Stimulated activated CD4-positive, alpha-beta T cell treated with anti-CD3 and anti-CD28 coated beads, TNF-alpha, amount 100 ng/mL, for 48 hours (primary cell): ENCODE data around the gene TFEB.

ENCODE experiments used
- DNase-seq, 3 donors: peaks; one replicate each; pipeline ENCODE4 v3.0.0-alpha.2; 2020; ENCODE audit warnings: low read depth in 3 of 3

Gene TFEB

DNA sequence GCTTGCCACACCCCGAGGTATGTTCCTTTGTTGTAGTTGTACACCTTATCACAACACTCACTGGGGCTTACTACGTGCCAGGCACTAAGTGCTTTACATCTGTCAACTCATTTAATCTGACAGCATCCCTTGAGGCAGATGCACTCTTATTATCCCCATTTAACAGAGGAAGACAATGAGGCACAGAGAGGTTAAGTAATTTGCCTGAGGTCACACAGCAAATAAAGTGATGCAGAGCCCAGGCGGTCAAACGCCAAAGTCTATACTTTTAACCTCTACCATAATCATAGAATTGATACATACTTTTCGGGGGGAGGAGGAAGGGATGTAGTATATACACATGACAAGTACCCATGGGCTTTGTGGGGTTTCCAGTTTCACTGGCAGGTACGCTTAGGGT is 59.4 kb downstream of the TFEB start:
- no peak for DNase-seq

DNA sequence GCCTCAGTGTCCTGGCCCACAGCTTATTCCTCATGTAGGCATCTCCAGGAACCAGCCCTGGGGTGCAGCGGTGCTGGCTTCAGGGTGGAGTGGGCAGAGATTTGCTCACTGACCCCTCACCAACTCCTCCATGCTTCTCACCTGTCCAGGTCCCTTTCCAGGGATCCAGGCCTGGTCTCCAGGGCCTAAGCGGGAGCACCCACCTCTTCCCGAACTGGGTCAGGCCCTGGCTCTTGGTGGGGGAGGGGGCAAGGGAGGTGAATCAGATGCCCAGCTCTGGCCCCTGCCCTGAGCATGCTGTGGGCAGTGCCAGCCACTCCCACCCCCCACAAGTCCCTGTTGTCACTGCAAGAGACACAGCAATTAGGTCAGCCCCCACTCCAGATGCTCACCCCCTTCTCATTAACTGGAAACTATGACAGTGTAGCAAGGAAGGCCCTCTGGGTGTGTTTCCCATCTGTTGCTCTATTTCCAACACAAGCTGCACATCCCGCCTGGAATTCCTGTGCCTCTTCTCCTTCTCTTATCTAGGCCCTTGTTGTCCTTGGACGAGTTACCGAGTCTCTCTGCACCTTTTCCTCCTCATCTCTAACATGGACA is 60.1 kb downstream of the TFEB start:
- DNase-seq, result no peak

DNA sequence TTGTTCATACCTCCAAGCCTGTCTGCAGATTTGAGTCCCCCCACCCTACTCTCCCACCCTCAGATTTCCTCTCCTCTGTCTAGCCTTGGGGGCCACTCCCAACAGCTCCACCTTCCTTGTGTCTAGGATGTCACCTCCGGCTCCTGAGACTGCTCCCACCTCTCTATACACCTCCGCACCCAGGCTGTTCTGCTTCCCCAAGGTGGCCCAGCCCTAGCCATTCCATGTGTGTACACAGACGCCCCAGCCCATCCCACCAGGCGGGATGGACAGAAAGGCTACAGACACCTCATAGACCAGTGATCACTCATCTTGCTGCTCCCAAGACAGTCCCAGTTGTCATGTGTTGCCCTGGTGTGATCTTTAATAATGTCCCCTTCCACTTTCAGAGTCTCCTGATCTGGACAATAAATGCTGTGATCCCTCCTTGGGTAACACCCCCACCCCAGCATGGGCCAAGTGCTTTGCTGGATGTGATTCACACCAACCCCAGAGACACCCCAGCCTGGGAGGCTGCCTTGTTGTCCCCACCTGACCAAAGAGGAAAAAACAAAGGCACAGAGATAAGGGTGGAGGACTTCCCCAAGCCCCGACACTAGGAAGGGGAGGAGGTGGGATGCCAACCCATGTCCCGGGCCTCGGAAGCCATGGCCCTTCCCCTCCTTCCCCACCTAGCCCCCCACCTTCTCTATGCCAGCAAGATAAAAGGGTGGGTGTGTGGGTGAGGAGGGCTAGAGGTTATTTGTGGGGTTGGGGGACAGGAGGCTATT is 61.0 kb downstream of the TFEB start:
- no peak for DNase-seq

DNA sequence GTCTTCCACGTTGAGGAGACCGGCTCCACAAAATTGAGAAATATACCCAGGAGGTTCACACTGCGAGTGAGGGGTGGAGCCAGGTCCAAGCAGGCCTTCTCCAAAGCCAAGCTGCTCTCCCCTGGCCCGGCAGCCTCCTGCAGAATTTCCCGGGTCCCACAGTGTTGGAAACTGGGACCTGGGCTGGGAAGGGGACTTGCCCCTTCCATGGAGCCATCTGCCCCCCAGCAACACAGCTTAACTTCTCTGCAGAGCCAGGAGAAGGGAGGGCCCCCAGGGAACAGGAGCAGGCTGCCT is 61.8 kb downstream of the TFEB start:
- DNase-seq, result no peak

DNA sequence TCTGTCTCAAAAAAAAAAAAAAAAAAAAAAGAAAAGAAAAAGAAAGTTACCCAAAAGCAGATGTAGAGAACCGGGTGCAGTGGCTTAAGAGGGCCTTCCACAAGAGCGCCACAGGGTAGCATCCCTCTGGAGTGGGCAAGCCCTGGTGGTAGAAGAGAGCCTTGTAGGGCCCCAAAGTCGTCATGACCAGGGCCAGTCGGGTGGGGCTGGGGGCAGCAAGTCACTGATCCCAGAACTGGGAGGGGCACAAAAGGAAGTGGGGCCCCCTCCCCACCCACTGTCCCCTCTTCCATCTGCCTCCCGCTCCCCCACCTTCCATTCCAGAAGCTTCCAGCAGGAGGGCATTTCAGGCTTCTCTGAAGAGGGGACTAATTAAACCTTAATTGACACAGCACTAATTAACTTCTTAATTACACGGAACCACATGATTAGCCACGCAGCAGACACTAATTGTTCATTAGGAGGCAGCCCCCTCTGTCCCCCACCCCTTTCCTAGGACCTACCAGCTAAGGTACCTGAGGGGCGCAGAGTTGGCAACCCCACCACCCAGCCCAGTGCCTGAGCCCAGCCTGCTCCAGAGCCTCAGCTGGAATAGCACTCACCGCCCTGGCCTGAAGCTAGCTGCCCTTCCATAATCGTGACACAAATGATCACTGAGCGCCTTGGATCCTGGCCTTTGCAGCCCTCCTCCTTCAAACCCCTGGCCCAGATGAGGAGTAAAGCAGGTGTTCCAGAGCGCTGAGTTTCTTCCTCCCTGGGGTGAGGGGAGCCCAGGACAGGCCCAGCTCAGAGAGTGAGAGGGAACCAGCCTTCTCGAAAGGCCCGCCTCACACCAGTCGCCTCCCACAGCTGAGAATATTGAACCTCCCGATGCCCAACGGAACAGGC is 62.3 kb downstream of the TFEB start:
- no peak for DNase-seq

DNA sequence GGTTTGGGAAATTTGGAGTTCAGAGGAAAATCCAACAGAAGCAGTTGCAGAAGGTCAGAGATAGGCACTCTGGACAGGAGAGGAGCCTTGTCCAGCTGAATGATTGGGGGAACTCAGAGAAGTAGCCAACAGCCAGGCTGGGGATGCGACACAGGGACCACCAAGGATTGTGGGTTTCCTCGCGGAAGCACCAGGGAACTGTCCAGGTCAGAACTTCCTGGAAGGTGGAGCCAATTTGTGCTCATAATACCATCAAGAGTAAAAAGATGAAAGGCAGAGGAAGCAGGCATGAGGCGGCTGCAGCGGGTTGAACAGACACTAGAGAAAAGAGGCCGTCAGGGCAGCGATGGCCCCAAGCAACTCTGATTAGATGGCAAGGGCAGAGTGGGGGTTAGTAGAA is 63.4 kb downstream of the TFEB start:
- no peak for DNase-seq

DNA sequence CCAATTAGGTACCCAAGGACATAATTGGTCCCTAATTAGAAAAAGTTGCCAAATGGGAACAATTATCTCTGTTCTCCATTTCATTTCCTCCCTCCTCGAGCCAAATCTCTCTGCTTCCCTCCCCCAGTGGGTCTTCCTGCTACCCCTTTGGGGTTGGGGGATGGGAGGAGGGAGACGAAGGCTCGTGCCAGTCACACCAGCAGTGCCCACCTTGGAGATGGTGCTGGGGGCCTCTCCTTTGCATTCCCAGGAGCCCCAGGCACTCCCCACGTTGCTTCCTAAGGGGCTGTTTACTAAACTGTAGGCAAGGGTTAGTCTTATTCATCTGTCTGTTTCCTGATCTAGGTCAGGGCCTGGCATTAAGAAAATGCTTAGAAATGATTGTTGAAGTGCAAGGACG is 64.0 kb downstream of the TFEB start:
- DNase-seq, result no peak

DNA sequence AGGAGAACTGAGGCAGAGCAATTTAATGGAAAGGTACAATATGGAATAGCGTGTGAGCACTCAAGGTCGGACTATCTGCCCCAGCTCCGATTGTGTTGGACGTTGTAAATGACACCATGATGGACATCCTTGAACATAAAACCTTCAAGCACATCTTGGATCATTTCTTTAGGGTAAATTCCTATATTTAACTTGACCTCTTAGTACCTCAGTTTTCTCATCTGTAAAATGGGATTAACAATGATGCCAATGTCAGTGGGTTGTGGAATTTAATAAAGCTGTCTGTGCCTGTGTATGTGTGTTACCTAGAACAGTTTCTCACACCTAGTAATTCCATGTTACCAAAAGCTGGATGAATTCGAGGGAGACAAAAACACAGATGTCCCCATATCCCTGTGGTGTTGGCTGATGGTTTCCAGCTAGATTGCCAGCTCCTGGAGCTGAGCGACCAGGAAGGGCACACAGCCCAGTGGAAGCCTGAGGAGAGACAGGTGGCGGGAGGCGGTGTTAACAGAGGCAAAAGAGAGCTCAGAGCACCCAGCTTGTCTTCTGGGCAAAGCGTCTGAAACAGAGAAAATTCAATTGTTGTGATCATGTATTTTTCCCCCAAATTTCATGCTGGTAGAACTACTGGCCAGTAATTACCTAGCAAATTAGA is 64.6 kb downstream of the TFEB start:
- no peak for DNase-seq

DNA sequence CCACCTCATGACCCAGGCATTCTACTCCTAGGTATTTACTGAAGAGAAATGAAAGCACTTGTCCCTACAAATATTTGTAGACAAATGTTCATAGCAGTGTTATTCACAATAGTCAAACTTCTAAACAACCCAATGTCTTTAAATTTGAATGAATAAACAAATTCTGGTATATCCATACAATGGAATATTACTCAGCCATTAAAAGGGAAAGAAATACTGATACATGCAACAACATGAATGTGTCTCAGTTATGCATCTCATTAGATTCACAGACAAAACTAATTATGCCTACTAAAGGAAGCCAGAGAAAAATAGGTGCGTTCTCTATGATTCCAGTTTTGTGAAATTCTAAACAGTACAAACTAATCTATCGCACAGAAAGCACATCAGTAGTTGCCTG is 66.4 kb downstream of the TFEB start:
- DNase-seq, result no peak

DNA sequence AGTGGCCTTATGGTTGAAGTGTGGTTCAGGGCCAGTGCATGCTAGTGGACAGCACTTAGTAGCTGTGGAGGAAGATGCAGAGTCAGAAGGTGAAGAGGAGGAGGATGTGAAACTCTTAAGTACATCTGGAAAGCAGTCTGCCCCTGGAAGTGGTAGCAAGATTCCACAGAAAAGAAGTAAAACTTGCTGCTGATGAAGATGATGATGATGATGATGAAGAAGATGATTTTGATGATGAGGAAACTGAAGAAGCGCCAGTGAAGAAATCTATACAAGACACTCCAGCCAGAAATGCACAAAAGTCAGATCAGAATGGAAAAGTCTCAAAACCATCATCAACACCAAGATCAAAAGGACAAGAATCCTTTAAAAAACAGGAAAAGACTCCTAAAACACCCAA is 68.2 kb downstream of the TFEB start:
- DNase-seq, result no peak

DNA sequence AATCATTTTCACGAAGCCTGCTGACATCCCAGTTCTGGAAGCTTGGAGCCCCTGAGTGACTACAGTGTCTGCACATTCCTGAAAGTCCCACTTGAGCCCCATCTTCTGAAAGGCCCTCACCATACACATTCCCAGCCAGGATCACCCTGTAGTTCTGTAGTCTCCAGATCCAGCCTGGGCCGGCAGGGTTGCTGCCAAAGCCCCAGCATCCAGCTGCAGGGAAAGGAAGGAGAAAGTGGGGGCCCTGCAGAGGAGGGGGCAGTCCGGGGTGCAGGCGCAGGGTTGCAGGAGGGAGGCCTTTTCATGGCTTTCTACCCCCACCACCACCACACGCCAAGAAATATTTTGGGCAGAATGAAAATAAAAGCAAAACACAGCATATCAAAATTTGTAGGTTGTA is 71.1 kb downstream of the TFEB start:
- no peak for DNase-seq

DNA sequence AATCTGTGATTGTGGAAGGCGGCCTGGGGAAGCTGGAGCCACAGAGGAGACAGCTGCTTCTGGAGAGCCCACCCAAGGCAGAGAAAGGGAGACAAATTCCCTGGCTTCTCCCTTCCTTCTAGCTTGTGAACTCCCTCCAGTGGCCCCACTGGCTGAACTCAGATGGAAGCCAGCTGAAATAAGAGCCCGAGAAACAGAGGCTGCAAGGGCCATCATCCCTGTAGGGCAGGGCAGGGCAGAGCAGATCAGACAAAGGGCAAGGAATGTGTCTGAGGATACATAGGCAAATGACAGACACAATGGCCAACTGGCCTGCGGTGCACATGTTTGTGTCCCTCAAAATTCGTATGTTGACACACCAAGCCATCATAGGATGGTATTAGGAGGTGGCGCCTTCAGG is 71.8 kb downstream of the TFEB start:
- no peak for DNase-seq

DNA sequence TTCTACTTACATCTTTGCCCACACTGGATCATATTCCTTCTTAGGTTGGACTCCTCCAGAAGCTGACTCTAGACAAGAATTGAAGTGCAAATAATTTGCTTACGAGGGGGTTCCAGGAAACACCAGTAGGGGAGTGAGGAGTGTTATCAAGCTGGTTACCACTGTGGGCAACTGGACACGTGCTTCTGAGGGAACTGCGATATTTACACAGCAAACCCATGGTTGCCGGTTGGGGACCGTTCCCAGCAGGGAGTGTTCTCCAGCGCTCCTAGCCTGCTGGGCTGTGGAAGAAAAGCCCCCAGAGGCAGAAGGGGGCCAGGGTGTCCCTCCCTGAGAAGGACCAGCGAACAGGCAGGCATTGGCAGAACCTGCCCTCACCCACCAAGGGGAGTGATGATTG is 75.5 kb downstream of the TFEB start:
- DNase-seq, result no peak

DNA sequence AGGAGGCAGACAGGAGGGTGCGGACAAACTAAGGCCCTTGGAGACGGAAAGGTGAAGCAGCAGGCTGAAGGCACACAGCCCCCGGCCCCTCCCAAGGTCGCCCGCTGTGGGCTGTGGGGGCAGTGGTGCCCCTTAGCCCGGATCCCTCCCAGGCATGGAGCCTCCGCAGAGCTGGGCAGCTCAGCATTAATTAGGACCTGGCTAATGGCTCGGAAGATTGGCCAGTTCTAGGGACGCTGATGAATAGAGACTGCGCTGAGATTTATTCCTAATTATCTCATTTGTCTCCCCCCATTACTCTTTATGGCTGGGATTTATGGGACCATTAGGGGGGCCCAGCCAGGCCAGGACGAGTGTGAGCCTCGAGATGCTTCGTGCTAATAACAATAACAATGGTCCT is 76.8 kb downstream of the TFEB start:
- no peak for DNase-seq

DNA sequence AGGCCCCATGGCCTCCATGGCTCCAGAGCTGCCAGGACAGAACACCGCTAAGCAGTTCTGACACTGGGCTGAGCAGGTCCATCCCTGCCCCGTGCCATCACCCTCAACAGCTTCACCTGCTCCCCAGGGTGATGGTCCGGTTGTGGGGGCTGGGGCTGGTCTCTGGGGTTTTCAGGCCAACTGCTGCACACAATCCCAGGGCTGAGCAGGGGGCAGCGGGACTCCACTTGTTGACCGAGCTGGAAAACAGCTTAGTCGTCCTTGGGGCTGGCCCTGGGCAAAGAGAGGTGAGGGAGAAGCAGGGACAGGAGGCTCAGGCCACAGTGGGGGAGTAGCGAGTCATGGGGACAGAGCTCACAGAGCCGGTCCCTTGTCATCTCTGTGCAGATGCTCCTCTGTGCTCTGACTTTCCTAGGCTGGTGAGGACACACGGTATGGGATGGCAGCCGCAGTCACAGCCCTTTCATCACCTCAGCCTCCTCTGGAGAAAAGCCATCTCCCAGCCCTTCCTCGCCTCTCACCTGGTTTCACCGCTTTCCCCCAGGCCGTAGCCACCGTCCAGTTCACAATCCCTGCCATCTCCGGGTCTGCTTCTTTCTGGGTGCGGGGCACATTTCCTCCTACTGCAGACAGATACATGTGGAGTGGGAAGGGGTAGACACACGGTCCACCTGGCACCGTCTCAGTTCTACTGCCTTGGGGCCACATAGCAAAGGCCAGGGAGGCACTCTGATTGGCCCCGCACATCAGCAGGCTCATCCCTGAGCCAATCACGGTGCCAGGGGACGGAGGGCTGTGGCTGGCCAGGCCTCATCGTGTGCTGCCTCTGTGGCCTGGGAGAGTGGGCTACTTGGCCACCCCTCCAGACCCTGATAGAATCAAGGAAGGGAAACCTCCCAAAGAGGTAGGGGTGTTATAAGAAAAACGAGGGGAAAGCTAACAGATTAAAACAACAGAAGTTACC is 78.0 kb downstream of the TFEB start:
- no peak for DNase-seq

DNA sequence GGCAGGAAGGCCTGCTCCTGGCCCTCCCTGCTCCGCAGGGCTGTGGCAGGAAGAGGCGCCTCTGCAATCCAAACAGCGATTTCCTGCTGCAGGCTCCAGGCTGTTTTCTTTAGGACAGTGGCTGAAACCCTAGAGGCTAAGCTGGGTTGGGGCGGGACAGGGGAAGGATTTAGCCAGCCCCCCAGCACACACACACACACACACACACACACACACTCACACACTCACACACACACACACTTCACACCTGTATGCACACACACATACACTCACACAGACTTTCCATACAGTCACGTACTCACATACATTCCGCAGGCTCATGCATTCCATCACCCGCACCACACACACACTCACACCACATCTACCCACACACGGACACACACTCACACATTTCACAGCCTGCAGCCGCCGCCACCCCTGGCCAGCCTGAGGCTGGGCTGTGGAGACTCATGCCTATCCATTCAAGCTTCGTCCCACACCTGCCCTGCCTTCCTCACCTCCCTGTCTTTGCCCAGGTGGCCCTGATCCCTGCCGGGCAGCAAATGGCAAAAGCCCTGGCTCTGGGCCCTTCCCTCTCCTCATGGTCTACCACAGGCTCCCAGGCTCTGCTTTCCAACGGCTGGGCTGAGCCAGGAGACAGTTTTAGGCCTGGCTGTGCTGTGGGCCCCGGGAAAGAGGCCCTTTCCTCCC is 79.3 kb downstream of the TFEB start:
- no peak for DNase-seq

DNA sequence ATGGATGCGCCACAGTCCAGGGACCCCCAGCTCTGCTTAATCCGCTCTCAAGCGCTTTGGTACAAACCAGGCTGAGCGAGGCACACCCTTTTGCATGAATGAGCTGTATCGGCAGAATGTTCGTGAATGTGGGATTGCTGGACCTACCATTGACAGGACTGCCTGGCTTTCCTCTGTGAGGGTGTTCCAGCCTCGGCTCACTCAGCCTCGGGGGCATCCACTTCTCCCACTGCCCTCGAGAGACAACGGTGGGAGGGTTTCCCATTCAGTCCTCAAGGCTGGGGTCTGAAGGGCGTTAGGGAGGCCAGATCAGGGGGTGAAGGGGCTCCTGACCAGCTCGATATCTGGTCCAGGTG is 79.8 kb downstream of the TFEB start:
- no peak for DNase-seq

DNA sequence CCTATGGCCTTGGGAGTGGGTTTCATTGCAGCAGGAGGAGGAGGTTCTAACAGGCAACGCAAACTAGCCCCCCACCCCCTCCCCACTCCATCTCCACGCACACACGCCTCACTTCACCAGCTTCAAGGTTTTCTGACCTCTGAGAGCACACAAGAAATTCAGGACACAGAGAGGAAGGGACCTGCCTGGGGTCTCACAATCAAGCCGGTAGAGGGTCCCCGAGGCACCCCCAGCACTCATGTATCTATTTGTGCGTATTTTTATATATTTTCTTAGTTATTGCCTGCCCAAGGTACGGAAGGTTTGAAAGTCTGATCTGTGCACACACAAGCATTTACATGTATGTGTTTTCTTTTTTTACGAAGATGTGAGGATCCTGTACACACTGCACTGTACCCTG is 80.2 kb downstream of the TFEB start:
- DNase-seq, result no peak

DNA sequence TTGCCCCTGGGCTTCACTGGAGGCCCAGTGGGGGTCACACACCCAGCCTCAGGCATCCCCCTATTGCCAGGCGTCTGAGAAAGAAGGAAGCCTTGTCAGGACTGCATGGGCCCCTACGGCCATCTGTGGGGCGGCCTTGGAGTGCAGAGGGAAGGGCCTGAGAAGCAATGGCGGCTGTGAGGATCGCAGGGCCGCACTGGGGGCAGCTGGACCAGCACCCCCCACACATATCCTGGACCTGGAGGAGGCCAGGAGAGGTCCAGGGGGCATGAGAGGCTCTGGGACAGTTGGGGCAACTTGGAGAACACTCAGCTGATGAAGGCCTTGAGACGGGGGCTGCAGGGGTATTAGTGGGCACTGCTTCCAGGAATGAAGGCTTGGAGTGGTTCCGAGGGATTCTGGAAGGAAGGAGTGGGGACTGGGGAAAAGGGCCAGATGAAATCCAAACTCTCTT is 80.7 kb downstream of the TFEB start:
- DNase-seq, result no peak

DNA sequence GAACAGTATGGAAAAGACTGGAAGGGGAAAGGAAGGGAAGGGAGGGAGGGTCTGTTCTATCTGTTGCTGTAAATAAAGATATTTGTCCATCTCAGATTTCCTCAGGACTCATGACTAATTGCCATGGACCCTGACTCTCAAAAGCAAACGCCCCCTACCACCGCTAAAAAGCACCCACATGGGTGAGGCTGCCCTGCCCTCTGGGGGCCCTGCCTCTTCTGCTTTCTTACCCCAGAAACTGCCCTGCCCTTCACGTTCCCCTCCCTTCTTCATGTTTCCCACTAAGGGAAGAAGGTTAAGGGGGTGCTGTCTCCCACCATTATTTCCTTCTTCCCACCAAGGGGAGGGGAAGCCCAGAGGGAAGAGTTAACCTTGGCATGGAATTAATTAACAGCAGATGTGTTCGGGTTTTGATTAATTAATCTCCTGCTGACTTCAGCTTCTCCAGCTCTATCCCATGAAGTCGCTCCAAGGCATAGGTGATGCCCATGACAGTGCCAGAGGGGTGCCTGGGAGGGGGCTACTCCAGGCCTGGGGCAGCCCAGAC is 81.2 kb downstream of the TFEB start:
- DNase-seq, result no peak
